ENCODE results near the gene IGF2R. TPM values are rescaled to one million over a fixed set of nuclear protein-coding genes. Genes with fewer than 3 reads are reported as not detected.

Gene IGF2R
- total and polyA plus RNA-seq, 2 donors from 2014 or later = 23.7 to 88.6 TPM

DNA sequence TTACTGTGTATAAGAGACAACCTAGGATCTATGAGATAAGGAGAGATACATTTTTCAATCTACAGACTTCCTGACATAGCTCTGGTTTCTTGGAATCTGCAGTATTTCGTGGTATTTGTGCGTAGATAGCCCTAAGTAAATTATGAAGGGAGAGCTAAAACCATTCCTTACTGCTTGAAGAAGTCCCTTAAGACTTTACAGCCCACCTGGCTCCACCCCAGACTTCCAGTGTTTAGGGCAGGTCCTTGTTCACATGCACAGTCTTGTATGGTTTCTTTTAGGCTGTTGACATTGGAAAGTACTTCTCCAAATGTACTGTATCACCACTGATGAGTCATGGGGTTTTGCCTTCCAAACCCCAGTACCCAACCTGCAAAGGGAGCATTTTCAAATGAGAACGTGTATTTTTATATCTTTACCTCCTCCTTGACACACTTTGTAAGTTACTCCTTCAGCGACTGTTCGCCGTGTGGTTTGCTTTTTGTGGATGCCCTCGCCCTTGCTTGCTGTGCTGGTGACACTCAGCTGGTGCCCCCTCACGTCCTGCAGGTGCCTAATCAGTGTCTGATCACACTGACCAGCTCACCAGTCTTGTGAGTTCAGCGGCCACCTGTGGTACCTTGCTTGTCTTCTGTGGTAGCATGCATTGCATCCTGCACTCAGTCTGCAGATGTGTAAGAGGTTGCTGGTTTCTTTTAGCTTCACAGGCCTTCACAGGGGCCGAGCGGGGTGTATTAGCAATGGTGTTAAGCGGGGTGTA, 73.3 kb downstream of the IGF2R start:
- H3K4me3 ChIP-seq (ENCODE audit: low read length in 3 of 3) = no peak overlapping the region
- H3K4me1 ChIP-seq (ENCODE audit: control insufficient read depth in 2 of 3, insufficient read depth in 2 of 3, low read depth in 1 of 3, low read length in 3 of 3) = peaks cover 0 to 18% (median 9%) of the 10 kb centered on the region in 3 donors
- FAIRE-seq (no peak), DNase-seq (no peak)
- H3K9ac ChIP-seq (ENCODE audit: low read length in 3 of 3) = no peak overlapping the region
- TF ChIP-seq, protein P1, sequence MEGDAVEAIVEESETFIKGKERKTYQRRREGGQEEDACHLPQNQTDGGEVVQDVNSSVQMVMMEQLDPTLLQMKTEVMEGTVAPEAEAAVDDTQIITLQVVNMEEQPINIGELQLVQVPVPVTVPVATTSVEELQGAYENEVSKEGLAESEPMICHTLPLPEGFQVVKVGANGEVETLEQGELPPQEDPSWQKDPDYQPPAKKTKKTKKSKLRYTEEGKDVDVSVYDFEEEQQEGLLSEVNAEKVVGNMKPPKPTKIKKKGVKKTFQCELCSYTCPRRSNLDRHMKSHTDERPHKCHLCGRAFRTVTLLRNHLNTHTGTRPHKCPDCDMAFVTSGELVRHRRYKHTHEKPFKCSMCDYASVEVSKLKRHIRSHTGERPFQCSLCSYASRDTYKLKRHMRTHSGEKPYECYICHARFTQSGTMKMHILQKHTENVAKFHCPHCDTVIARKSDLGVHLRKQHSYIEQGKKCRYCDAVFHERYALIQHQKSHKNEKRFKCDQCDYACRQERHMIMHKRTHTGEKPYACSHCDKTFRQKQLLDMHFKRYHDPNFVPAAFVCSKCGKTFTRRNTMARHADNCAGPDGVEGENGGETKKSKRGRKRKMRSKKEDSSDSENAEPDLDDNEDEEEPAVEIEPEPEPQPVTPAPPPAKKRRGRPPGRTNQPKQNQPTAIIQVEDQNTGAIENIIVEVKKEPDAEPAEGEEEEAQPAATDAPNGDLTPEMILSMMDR (IDR thresholded peaks at IDR 0.05; ENCODE audit: borderline replicate concordance, extremely low read depth, insufficient read depth) = no peak
- peaks cover 12 to 54% (median 32%) of the 10 kb centered on the region in 3 donors for H3K36me3 ChIP-seq (ENCODE audit: control insufficient read depth in 2 of 3, insufficient read depth in 3 of 3, low read length in 3 of 3)
- intact Hi-C loops (cut with DNase I) = no loop called here
- H3K9me3 ChIP-seq (ENCODE audit: control insufficient read depth in 2 of 3, insufficient read depth in 1 of 3, low read length in 3 of 3) = no peaks in the 10 kb centered on the region
- no peak overlapping the region for H3K27ac ChIP-seq (ENCODE audit: low read depth in 2 of 2, low read length in 2 of 2)
- no peaks in the 10 kb centered on the region for H3K27me3 ChIP-seq (ENCODE audit: control insufficient read depth, insufficient read depth, low read length)

DNA sequence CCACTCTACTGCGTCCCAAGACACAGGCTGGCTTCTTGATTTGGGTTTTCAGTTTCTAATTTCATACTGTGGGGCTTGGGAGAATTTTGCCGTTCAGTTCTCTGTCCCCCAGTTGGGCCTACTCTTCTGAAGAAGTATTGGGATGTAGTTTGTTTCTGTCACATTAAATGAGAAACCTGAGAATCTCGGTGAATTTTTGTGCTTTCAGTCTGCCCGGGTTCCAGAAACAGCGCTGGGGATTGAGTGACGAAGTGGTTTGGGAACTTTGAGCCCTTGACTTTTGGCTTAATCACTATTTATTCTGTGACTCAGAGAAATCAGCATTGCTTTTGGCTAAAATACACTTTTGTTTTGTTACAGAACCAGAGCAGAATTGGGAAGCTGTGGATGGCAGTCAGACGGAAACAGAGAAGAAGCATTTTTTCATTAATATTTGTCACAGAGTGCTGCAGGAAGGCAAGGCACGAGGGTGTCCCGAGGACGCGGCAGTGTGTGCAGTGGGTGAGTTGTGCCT, 74.0 kb downstream of the IGF2R start:
- no peaks in the 10 kb centered on the region for H3K27me3 ChIP-seq (ENCODE audit: control insufficient read depth, insufficient read depth, low read length)
- H3K36me3 ChIP-seq (ENCODE audit: control insufficient read depth in 2 of 3, insufficient read depth in 3 of 3, low read length in 3 of 3) = peaks cover 12 to 60% (median 37%) of the 10 kb centered on the region in 3 donors
- DNase-seq (no peak), FAIRE-seq (no peak)
- intact Hi-C loops (cut with DNase I) = no loop called here
- H3K27ac ChIP-seq (ENCODE audit: low read depth in 2 of 2, low read length in 2 of 2) = no peak overlapping the region
- H3K4me1 ChIP-seq (ENCODE audit: control insufficient read depth in 2 of 3, insufficient read depth in 2 of 3, low read depth in 1 of 3, low read length in 3 of 3) = peaks cover 0 to 18% (median 9%) of the 10 kb centered on the region in 3 donors
- H3K9me3 ChIP-seq (ENCODE audit: control insufficient read depth in 2 of 3, insufficient read depth in 1 of 3, low read length in 3 of 3) = no peaks in the 10 kb centered on the region
- TF ChIP-seq, protein P1 (IDR thresholded peaks at IDR 0.05; ENCODE audit: borderline replicate concordance, extremely low read depth, insufficient read depth) = no peak
- H3K9ac ChIP-seq (ENCODE audit: low read length in 3 of 3) = no peak overlapping the region
- H3K4me3 ChIP-seq (ENCODE audit: low read length in 3 of 3) = no peak overlapping the region

DNA sequence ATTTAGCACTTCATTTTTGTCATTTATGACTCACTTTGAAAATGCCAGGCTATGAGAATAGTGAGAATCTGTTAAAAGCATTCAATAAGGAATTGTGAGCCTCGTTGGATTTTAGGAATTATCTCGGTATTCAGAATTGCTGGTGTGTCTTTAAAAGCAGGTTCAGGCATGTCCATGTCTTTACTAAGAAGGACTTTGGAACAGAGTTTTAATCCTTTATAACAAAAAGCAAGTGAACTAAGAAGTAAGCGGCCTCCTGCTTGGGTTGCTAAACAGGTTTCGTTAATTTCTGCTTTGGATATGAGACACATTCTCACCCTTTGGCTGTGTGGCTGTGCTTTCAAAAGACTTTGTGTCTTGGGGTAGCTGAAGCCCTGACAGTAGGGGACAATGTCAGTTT, 74.9 kb downstream of the IGF2R start:
- H3K27me3 ChIP-seq (ENCODE audit: control insufficient read depth, insufficient read depth, low read length) = no peaks in the 10 kb centered on the region
- no peak overlapping the region for H3K4me3 ChIP-seq (ENCODE audit: low read length in 3 of 3)
- H3K4me1 ChIP-seq (ENCODE audit: control insufficient read depth in 2 of 3, insufficient read depth in 2 of 3, low read depth in 1 of 3, low read length in 3 of 3) = peaks cover 0 to 18% (median 9%) of the 10 kb centered on the region in 3 donors
- FAIRE-seq (no peak), DNase-seq (peak in 1 of 5 donors; percentile 16)
- H3K27ac ChIP-seq (ENCODE audit: low read depth in 2 of 2, low read length in 2 of 2) = peak overlapping the region; percentile 9 to 15
- no peaks in the 10 kb centered on the region for H3K9me3 ChIP-seq (ENCODE audit: control insufficient read depth in 2 of 3, insufficient read depth in 1 of 3, low read length in 3 of 3)
- peaks cover 12 to 70% (median 46%) of the 10 kb centered on the region in 3 donors for H3K36me3 ChIP-seq (ENCODE audit: control insufficient read depth in 2 of 3, insufficient read depth in 3 of 3, low read length in 3 of 3)
- no peak overlapping the region for H3K9ac ChIP-seq (ENCODE audit: low read length in 3 of 3)
- TF ChIP-seq, protein P1 (IDR thresholded peaks at IDR 0.05; ENCODE audit: borderline replicate concordance, extremely low read depth, insufficient read depth) = no peak
- intact Hi-C loops (cut with DNase I) = no loop called here

Measured in kidney (tissue), 14 donors.